ENCODE measurements around the gene MADD.

The MADD gene

GRCh38 chr11:47376525-47377371 lies 106.8 kb downstream of the MADD start:
- ChIA-PET CTCF (interaction anchor here (0.6 to 8.2 kb wide), 11 partner anchors 8 to 158 kb away, joined by 3 to 136 read pairs (median 9); partner anchors contain the start of gene SLC39A13), POLR2A (interaction anchor here (0.5 to 3.7 kb wide), 10 partner anchors 14 to 105 kb away, joined by 3 to 68 read pairs (median 4); partner anchors contain the start of gene SLC39A13)
- 5% methylated on average over 8 of the region's 14 CpGs for WGBS (ENCODE audit: insufficient coverage)
- peak overlapping the region; percentile 92 to 95 for H3K27ac ChIP-seq (ENCODE audit: insufficient read depth in 1 of 2, low read depth in 1 of 2, low read length in 2 of 2, poor library complexity in 1 of 2, severe bottlenecking in 2 of 2)
- H3K27me3 ChIP-seq (replicated peaks in 2 of 5; ENCODE audit: control insufficient read depth in 4 of 5, insufficient read depth in 5 of 5, low read length in 4 of 5) = no peaks in the 10 kb centered on the region
- no peaks in the 10 kb centered on the region for H3K9me3 ChIP-seq (ENCODE audit: control extremely low read depth in 1 of 5, control insufficient read depth in 4 of 5, insufficient read depth in 2 of 5, low read depth in 1 of 5, low read length in 4 of 5)
- DNase-seq = peak in 1 of 3 donors; percentile 45
- H3K4me3 ChIP-seq (ENCODE audit: control insufficient read depth in 1 of 7, extremely low read depth in 1 of 7, insufficient read depth in 4 of 7, low read depth in 2 of 7, low read length in 6 of 7) = peak overlapping the region; percentile 68 to 93 (median 78)
- peaks cover 3 to 61% (median 56%) of the 10 kb centered on the region in 4 experiments for H3K4me1 ChIP-seq (ENCODE audit: control extremely low read depth in 1 of 4, control insufficient read depth in 4 of 4, insufficient read depth in 4 of 4, low read length in 3 of 4)
- H3K36me3 ChIP-seq (ENCODE audit: control insufficient read depth in 4 of 4, insufficient read depth in 4 of 4, low read length in 3 of 4) = peaks cover 9 to 39% (median 28%) of the 10 kb centered on the region in 4 experiments

- Histone ChIP-seq H3K27me3 (replicated peaks in 2 of 5; ENCODE audit: control insufficient read depth in 4 of 5, insufficient read depth in 5 of 5, low read length in 4 of 5) (no peaks in the 10 kb centered on the region), H3K4me3 (ENCODE audit: control insufficient read depth in 1 of 7, extremely low read depth in 1 of 7, insufficient read depth in 4 of 7, low read depth in 2 of 7, low read length in 6 of 7) (peak overlapping the region; percentile 68 to 93 (median 78)), H3K27ac (ENCODE audit: insufficient read depth in 1 of 2, low read depth in 1 of 2, low read length in 2 of 2, poor library complexity in 1 of 2, severe bottlenecking in 2 of 2) (peak overlapping the region; percentile 92 to 95), H3K4me1 (ENCODE audit: control extremely low read depth in 1 of 4, control insufficient read depth in 4 of 4, insufficient read depth in 4 of 4, low read length in 3 of 4) (peaks cover 3 to 61% (median 56%) of the 10 kb centered on the region in 4 experiments), H3K36me3 (ENCODE audit: control insufficient read depth in 4 of 4, insufficient read depth in 4 of 4, low read length in 3 of 4) (peaks cover 8 to 38% (median 27%) of the 10 kb centered on the region in 4 experiments), H3K9me3 (ENCODE audit: control extremely low read depth in 1 of 5, control insufficient read depth in 4 of 5, insufficient read depth in 2 of 5, low read depth in 1 of 5, low read length in 4 of 5) (no peaks in the 10 kb centered on the region)
- WGBS (ENCODE audit: insufficient coverage) = 0% methylated on average over 4 of the region's 5 CpGs
- ChIA-PET POLR2A (interaction anchor here (1.1 to 3.7 kb wide), 8 partner anchors 8 to 30 kb away, joined by 3 to 68 read pairs (median 9); partner anchors contain the start of gene SLC39A13), CTCF (interaction anchor here (0.6 to 8.2 kb wide), 12 partner anchors 8 to 157 kb away, joined by 3 to 136 read pairs (median 9); partner anchors contain the start of gene SLC39A13)
- peak in 1 of 3 donors; percentile 27 for DNase-seq
Observed at GRCh38 chr11:47377571-47378009, 107.7 kb downstream of the MADD start.

DNA sequence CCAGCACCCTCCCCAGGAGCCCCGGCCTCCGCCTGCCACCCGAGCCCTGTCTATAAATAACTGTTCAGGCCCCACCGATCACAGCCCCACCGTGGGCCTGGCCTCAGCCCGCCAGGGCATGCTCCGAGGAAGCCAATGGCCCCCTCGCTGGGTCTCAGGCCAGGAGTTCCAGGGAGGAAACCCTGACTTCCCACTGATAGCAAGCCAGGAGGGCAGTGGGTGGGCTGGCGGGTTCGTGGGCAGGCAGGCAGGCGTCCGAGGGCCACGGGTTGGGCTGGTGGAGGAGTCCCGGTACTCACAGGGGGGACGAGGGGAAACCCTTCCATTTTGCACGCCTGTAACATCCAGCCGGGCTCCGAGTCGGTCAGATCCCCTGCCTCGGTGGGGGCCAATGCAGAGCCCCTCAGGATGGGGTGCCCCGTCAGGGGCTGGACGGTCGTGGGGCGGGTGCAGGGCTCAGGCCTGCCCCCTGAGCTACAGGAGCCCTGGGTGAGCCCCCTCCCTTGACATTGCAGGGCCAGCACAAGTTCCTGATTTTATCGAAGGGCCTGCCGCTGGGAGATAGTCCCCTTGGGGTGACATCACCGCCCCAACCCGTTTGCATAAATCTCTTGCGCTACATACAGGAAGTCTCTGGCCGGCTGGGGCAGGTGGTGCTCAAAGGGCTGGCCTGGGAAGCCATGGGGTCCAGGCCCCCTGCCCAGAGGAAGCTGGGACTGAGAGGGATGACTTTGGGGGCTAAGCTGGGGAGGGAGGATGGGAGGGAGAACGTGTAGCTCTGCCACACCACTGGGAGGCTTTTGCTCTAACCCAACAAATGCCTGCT lies 108.3 kb downstream of the MADD start, which contains the start of gene SPI1:
Gene SPI1 (minus strand): TSS at position 538 of the 826 bp plus-strand sequence. CDS start 194 bp downstream, at position 344.
- no peaks in the 10 kb centered on the region for H3K27me3 ChIP-seq (replicated peaks in 2 of 5; ENCODE audit: control insufficient read depth in 4 of 5, insufficient read depth in 5 of 5, low read length in 4 of 5)
- peaks cover 7 to 41% (median 25%) of the 10 kb centered on the region in 4 experiments for H3K36me3 ChIP-seq (ENCODE audit: control insufficient read depth in 4 of 4, insufficient read depth in 4 of 4, low read length in 3 of 4)
- peak within 1 kb of the TSS; percentile 68 to 93 (median 78) for H3K4me3 ChIP-seq (ENCODE audit: control insufficient read depth in 1 of 7, extremely low read depth in 1 of 7, insufficient read depth in 4 of 7, low read depth in 2 of 7, low read length in 6 of 7)
- ChIA-PET POLR2A (interaction anchor here (0.5 to 3.7 kb wide), 12 partner anchors 9 to 1034 kb away, joined by 3 to 68 read pairs (median 5); partner anchors contain the start of genes PSMC3 and SLC39A13), CTCF (interaction anchor here (0.6 to 8.2 kb wide), 10 partner anchors 9 to 142 kb away, joined by 3 to 136 read pairs (median 9); partner anchors contain the start of gene SLC39A13)
- H3K4me1 ChIP-seq (ENCODE audit: control extremely low read depth in 1 of 4, control insufficient read depth in 4 of 4, insufficient read depth in 4 of 4, low read length in 3 of 4) = peaks cover 3 to 61% (median 58%) of the 10 kb centered on the region in 4 experiments
- H3K27ac ChIP-seq (ENCODE audit: insufficient read depth in 1 of 2, low read depth in 1 of 2, low read length in 2 of 2, poor library complexity in 1 of 2, severe bottlenecking in 2 of 2) = peak within 1 kb of the TSS; percentile 92 to 95
- WGBS (ENCODE audit: insufficient coverage) = 2% methylated on average over 23 of the region's 31 CpGs
- DNase-seq = peak; percentile 93 to 99 (median 98)
- H3K9me3 ChIP-seq (ENCODE audit: control extremely low read depth in 1 of 5, control insufficient read depth in 4 of 5, insufficient read depth in 2 of 5, low read depth in 1 of 5, low read length in 4 of 5) = no peaks in the 10 kb centered on the region

DNA sequence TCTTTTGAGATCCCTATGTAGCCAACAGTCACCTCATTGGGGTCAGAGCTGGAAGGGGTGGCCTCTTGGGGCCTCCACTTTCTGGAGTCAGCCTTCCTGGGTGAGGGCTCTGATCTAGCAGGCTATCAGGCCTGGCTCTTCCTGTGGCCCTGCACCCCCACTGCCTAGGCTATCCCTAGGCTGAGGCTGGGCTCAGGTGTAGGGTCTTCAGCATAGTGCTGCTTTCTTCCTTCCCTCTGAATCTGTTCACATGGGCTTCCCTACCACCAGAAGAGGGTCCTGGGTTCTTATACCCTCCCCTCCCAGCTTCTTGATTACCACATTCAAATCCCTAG lies 108.9 kb downstream of the MADD start:
- Histone ChIP-seq H3K9me3 (ENCODE audit: control extremely low read depth in 1 of 5, control insufficient read depth in 4 of 5, insufficient read depth in 2 of 5, low read depth in 1 of 5, low read length in 4 of 5) (no peaks in the 10 kb centered on the region), H3K36me3 (ENCODE audit: control insufficient read depth in 4 of 4, insufficient read depth in 4 of 4, low read length in 3 of 4) (peaks cover 7 to 39% (median 25%) of the 10 kb centered on the region in 4 experiments), H3K4me3 (ENCODE audit: control insufficient read depth in 1 of 7, extremely low read depth in 1 of 7, insufficient read depth in 4 of 7, low read depth in 2 of 7, low read length in 6 of 7) (peak overlapping the region in 5 of 7 experiments; percentile 73 to 93 (median 80)), H3K27me3 (replicated peaks in 2 of 5; ENCODE audit: control insufficient read depth in 4 of 5, insufficient read depth in 5 of 5, low read length in 4 of 5) (no peaks in the 10 kb centered on the region), H3K27ac (ENCODE audit: insufficient read depth in 1 of 2, low read depth in 1 of 2, low read length in 2 of 2, poor library complexity in 1 of 2, severe bottlenecking in 2 of 2) (peak overlapping the region; percentile 92 to 95), H3K4me1 (ENCODE audit: control extremely low read depth in 1 of 4, control insufficient read depth in 4 of 4, insufficient read depth in 4 of 4, low read length in 3 of 4) (peaks cover 3 to 60% (median 55%) of the 10 kb centered on the region in 4 experiments)
- DNase-seq = no peak
- ChIA-PET POLR2A (interaction anchor here (0.5 to 3.7 kb wide), 11 partner anchors 9 to 1035 kb away, joined by 3 to 68 read pairs (median 6); partner anchors contain the start of genes PSMC3 and SLC39A13), CTCF (interaction anchor here (0.6 to 8.2 kb wide), 9 partner anchors 12 to 141 kb away, joined by 4 to 136 read pairs (median 9); partner anchors contain the start of gene SLC39A13)

GRCh38 chr11:47379317-47379716 lies 109.4 kb downstream of the MADD start:
- peaks cover 3 to 54% (median 50%) of the 10 kb centered on the region in 4 experiments for H3K4me1 ChIP-seq (ENCODE audit: control extremely low read depth in 1 of 4, control insufficient read depth in 4 of 4, insufficient read depth in 4 of 4, low read length in 3 of 4)
- no peaks in the 10 kb centered on the region for H3K9me3 ChIP-seq (ENCODE audit: control extremely low read depth in 1 of 5, control insufficient read depth in 4 of 5, insufficient read depth in 2 of 5, low read depth in 1 of 5, low read length in 4 of 5)
- H3K36me3 ChIP-seq (ENCODE audit: control insufficient read depth in 4 of 4, insufficient read depth in 4 of 4, low read length in 3 of 4) = peaks cover 7 to 33% (median 24%) of the 10 kb centered on the region in 4 experiments
- H3K27me3 ChIP-seq (replicated peaks in 2 of 5; ENCODE audit: control insufficient read depth in 4 of 5, insufficient read depth in 5 of 5, low read length in 4 of 5) = no peaks in the 10 kb centered on the region
- DNase-seq = no peak
- CTCF ChIA-PET = interaction anchor here (1.7 to 8.2 kb wide), 6 partner anchors 11 to 33 kb away, joined by 9 to 136 read pairs (median 22); partner anchors contain the start of gene SLC39A13
- POLR2A ChIA-PET = interaction anchor here (0.7 to 3.7 kb wide), 4 partner anchors 10 to 20 kb away, joined by 4 to 68 read pairs (median 16); no protein-coding TSS in a partner anchor
- H3K27ac ChIP-seq (ENCODE audit: insufficient read depth in 1 of 2, low read depth in 1 of 2, low read length in 2 of 2, poor library complexity in 1 of 2, severe bottlenecking in 2 of 2) = peak overlapping the region; percentile 92 to 95
- 93% methylated on average over 2 of the region's 2 CpGs for WGBS (ENCODE audit: insufficient coverage)
- peak overlapping the region in 3 of 7 experiments; percentile 78 to 93 (median 84) for H3K4me3 ChIP-seq (ENCODE audit: control insufficient read depth in 1 of 7, extremely low read depth in 1 of 7, insufficient read depth in 4 of 7, low read depth in 2 of 7, low read length in 6 of 7)

Measured in common myeloid progenitor, CD34-positive (primary cell).